HG02981 (cell line): Measurements from ENCODE around the gene MICALL1.

ENCODE experiments used
- ATAC-seq: cut with Tn5 transposase; IDR thresholded peaks from one replicate; pipeline ENCODE4 v1.9.1; 2021; ENCODE audit warnings: mild to moderate bottlenecking, moderate library complexity; ENCODE audit not compliant: unreplicated experiment

MICALL1 gene

GRCh38 chr22:37982151-37982785, 76.2 kb downstream of the MICALL1 start:
- no peak for ATAC-seq

GRCh38 chr22:37982938-37983859, 77.1 kb downstream of the MICALL1 start:
- no peak for ATAC-seq

- no peak for ATAC-seq
Observed at GRCh38 chr22:37983860-37984791, 78.0 kb downstream of the MICALL1 start, which contains the start of gene SOX10. TSS of gene SOX10 (minus strand) at chr22:37984555. CDS start at chr22:37983784, 771 bp downstream.

- ATAC-seq = no peak
Observed at GRCh38 chr22:37985050-37985585, 79.0 kb downstream of the MICALL1 start.

GRCh38 chr22:37985751-37986281, 79.7 kb downstream of the MICALL1 start:
- ATAC-seq = no peak

GRCh38 chr22:37986371-37986770, 80.3 kb downstream of the MICALL1 start:
- no peak for ATAC-seq

- no peak for ATAC-seq
Observed at GRCh38 chr22:37989146-37990045, 83.3 kb downstream of the MICALL1 start.

- no peak for ATAC-seq
Observed at GRCh38 chr22:37990301-37990700, 84.2 kb downstream of the MICALL1 start.

- no peak for ATAC-seq
Observed at GRCh38 chr22:37990862-37991261, 84.8 kb downstream of the MICALL1 start.

GRCh38 chr22:37991731-37992442, 85.8 kb downstream of the MICALL1 start:
- ATAC-seq = no peak
